Rectal smooth muscle tissue (tissue), 1 donor: ENCODE data around the gene SPN.
"Not testable (repeated sequence)": the region's sequence is repeated elsewhere in the genome, so short reads cannot be mapped to it uniquely, and the experiment has no call there.

Experiments
- H3K27ac ChIP-seq: one replicate; pipeline ENCODE4 v1.7.0; 2013; ENCODE audit warnings: low read depth, low read length, inconsistent platforms
- H3K27me3 ChIP-seq: one replicate; pipeline ENCODE4 v1.7.0; 2013; ENCODE audit warnings: low read length; ENCODE audit not compliant: control insufficient read depth, insufficient read depth
- H3K36me3 ChIP-seq: one replicate; pipeline ENCODE4 v1.7.0; 2013; ENCODE audit warnings: low read length; ENCODE audit not compliant: control insufficient read depth, insufficient read depth
- H3K4me1 ChIP-seq: one replicate; pipeline ENCODE4 v1.7.0; 2013; ENCODE audit warnings: low read length; ENCODE audit not compliant: control insufficient read depth, insufficient read depth
- H3K4me3 ChIP-seq: one replicate; pipeline ENCODE4 v1.7.0; 2013; ENCODE audit warnings: low read length
- H3K9ac ChIP-seq: one replicate; pipeline ENCODE4 v1.7.0; 2013; ENCODE audit warnings: low read length

The SPN gene

GRCh38 chr16:29689490-29690351 is 26.7 kb downstream of the SPN start:
- H3K4me3 ChIP-seq, H3K27me3 ChIP-seq, H3K27ac ChIP-seq, H3K4me1 ChIP-seq, H3K36me3 ChIP-seq, H3K9ac ChIP-seq: not testable (repeated sequence)

GRCh38 chr16:29692606-29693005 is 29.6 kb downstream of the SPN start:
- H3K4me3 ChIP-seq, H3K4me1 ChIP-seq, H3K27ac ChIP-seq, H3K27me3 ChIP-seq, H3K9ac ChIP-seq, H3K36me3 ChIP-seq: not testable (repeated sequence)

GRCh38 chr16:29694384-29695195 is 31.5 kb downstream of the SPN start:
- H3K36me3 ChIP-seq, result no peaks in the 10 kb centered on the region
- H3K4me3 ChIP-seq, result no peak overlapping the region
- H3K9ac ChIP-seq, result no peak overlapping the region
- H3K4me1 ChIP-seq, result no peaks in the 10 kb centered on the region
- H3K27ac ChIP-seq, result no peak overlapping the region
- H3K27me3 ChIP-seq, result no peaks in the 10 kb centered on the region

GRCh38 chr16:29695675-29696074 is 32.6 kb downstream of the SPN start:
- H3K27me3 ChIP-seq, H3K27ac ChIP-seq, H3K4me3 ChIP-seq, H3K4me1 ChIP-seq, H3K9ac ChIP-seq, H3K36me3 ChIP-seq: not testable (repeated sequence)

- Histone ChIP-seq H3K4me1 (no peaks in the 10 kb centered on the region), H3K27me3 (no peaks in the 10 kb centered on the region), H3K4me3 (no peak overlapping the region), H3K27ac (no peak overlapping the region), H3K36me3 (no peaks in the 10 kb centered on the region), H3K9ac (no peak overlapping the region)
These were observed 33.9 kb downstream of the SPN start for GRCh38 chr16:29696881-29697331.

GRCh38 chr16:29697391-29697790 is 34.3 kb downstream of the SPN start:
- Histone ChIP-seq H3K4me1 (no peaks in the 10 kb centered on the region), H3K27ac (no peak overlapping the region), H3K36me3 (no peaks in the 10 kb centered on the region), H3K9ac (no peak overlapping the region), H3K4me3 (no peak overlapping the region), H3K27me3 (no peaks in the 10 kb centered on the region)

- H3K27ac ChIP-seq, result no peak overlapping the region
- H3K4me1 ChIP-seq, result no peaks in the 10 kb centered on the region
- H3K27me3 ChIP-seq, result no peaks in the 10 kb centered on the region
- H3K9ac ChIP-seq, result no peak overlapping the region
- no peaks in the 10 kb centered on the region for H3K36me3 ChIP-seq
- H3K4me3 ChIP-seq, result no peak overlapping the region
These were observed 35.0 kb downstream of the SPN start for GRCh38 chr16:29698042-29698441.

- H3K4me3 ChIP-seq, result no peak overlapping the region
- H3K9ac ChIP-seq, result no peak overlapping the region
- no peaks in the 10 kb centered on the region for H3K4me1 ChIP-seq
- H3K27me3 ChIP-seq, result no peaks in the 10 kb centered on the region
- H3K36me3 ChIP-seq, result no peaks in the 10 kb centered on the region
- no peak overlapping the region for H3K27ac ChIP-seq
These were observed 35.7 kb downstream of the SPN start for GRCh38 chr16:29698484-29699323.

- H3K27ac ChIP-seq, result no peak overlapping the region
- no peak overlapping the region for H3K4me3 ChIP-seq
- H3K27me3 ChIP-seq, result no peaks in the 10 kb centered on the region
- no peaks in the 10 kb centered on the region for H3K4me1 ChIP-seq
- no peak overlapping the region for H3K9ac ChIP-seq
- no peaks in the 10 kb centered on the region for H3K36me3 ChIP-seq
These were observed 36.5 kb downstream of the SPN start for GRCh38 chr16:29699324-29700219.

GRCh38 chr16:29700253-29700987 is 37.4 kb downstream of the SPN start:
- no peaks in the 10 kb centered on the region for H3K36me3 ChIP-seq
- H3K27me3 ChIP-seq, result no peaks in the 10 kb centered on the region
- H3K4me3 ChIP-seq, result no peak overlapping the region
- H3K4me1 ChIP-seq, result no peaks in the 10 kb centered on the region
- H3K9ac ChIP-seq, result no peak overlapping the region
- H3K27ac ChIP-seq, result no peak overlapping the region

GRCh38 chr16:29701214-29701555 is 38.1 kb downstream of the SPN start:
- Histone ChIP-seq H3K27ac (no peak overlapping the region), H3K36me3 (no peaks in the 10 kb centered on the region), H3K9ac (no peak overlapping the region), H3K27me3 (no peaks in the 10 kb centered on the region), H3K4me3 (no peak overlapping the region), H3K4me1 (no peaks in the 10 kb centered on the region)
